SHP77 (cell line): ENCODE data around the gene KBTBD7.
A peak's percentile ranks its signal among the peaks of the same experiment; 100 is the strongest.

Experiments used
- DNase-seq, 2 experiments: peaks; one replicate each; lab custom pipeline; 2025; lab: John Stamatoyannopoulos, UW

Gene KBTBD7, protein sequence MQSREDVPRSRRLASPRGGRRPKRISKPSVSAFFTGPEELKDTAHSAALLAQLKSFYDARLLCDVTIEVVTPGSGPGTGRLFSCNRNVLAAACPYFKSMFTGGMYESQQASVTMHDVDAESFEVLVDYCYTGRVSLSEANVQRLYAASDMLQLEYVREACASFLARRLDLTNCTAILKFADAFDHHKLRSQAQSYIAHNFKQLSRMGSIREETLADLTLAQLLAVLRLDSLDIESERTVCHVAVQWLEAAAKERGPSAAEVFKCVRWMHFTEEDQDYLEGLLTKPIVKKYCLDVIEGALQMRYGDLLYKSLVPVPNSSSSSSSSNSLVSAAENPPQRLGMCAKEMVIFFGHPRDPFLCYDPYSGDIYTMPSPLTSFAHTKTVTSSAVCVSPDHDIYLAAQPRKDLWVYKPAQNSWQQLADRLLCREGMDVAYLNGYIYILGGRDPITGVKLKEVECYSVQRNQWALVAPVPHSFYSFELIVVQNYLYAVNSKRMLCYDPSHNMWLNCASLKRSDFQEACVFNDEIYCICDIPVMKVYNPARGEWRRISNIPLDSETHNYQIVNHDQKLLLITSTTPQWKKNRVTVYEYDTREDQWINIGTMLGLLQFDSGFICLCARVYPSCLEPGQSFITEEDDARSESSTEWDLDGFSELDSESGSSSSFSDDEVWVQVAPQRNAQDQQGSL

DNA sequence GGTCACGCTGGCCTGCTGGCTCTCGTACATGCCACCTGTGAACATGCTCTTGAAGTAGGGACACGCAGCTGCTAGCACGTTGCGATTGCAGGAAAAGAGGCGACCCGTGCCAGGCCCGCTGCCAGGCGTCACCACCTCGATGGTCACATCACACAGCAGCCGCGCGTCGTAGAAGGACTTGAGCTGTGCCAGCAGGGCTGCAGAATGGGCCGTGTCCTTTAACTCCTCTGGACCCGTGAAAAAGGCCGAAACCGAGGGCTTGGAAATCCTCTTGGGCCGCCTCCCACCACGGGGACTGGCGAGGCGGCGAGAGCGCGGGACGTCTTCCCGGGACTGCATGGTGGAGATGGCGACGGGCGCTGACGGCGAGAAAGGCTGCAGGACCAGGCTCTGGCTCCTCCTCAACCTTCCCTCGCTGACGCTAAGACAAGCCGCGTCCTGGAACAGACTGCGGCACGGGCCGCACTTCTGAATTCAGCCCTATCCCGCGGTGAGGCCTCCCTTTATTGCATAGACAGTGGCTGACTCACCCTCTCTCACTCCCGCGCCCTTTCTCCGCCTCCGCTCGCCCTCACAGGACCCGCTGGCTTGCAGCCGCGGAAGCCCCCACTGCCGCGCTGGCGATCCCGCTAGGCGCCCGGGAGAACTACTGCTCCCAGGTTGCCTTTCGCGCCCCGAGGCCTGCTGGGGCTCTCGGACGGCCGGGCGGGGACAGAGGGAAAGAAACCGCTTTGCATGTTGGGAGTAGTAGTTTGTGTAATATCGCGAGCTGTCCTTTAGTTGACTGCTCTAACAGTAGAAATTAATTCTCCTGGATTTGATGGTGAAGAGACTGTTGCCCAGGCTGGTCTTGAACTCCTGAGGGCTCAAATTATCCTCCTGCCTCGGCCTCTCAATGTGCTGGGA lies at the start of gene KBTBD7:
KBTBD7 (minus strand) TSS at position 651 of the 906 bp plus-strand sequence; CDS start at position 339, 312 bp downstream.
- DNase-seq = peak; percentile 89 to 90

DNA sequence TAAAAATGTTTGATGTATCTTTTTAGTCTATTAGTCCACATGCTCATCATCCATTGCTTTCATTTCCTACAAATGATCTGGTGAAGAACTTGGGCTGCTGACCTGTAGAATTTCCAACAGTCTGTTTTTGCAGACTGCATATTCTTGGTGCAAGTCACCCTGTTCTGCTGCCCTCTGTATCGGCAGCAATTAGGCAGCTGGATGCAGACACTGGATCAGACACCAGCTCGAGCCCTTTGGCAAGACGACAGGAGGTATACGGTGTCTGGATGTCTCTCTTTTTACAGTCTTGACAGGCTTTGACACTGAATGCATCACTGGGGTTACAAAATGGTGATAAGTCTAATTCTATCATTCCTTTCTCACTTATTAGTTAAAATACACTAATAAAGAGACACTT lies 47.3 kb upstream of the KBTBD7 start:
- DNase-seq = no peak

- no peak for DNase-seq
These were observed 42.0 kb upstream of the KBTBD7 start for GRCh38 chr13:41236369-41236768.

GRCh38 chr13:41232578-41233480 lies 38.5 kb upstream of the KBTBD7 start:
- DNase-seq = no peak

- DNase-seq = peak in 1 of 2 experiments; percentile 5
These were observed 37.4 kb upstream of the KBTBD7 start for GRCh38 chr13:41231786-41232185.

DNA sequence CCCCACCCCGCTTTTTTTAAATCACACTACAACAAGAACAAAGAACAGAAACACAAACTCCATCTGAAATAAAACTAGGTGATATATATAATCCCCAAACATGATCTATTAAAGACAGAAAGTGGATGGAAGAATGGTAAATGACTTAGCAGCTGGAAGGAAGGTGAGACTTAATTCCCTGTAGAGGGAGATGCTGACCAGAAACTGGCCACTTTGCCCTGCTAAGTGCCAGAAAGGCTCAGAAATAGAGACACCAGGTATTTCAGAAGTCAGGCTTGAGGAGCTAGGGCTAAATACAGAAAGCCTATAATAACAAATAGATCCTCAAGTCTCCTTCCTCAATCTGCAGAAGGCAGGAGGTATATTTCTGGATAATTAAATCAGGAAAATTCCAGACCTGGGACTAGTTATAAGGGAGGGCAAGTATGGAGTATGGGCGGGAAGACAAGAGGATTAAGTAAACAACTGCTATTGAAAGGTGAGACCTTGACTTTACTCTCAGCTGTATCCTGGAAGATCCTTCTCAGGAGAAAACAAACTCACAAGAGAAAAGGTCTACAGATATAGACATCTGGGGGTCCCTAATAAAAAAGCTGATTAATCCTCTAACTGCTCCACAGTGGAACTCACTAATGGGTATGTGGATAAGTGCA lies 36.8 kb upstream of the KBTBD7 start:
- no peak for DNase-seq

DNA sequence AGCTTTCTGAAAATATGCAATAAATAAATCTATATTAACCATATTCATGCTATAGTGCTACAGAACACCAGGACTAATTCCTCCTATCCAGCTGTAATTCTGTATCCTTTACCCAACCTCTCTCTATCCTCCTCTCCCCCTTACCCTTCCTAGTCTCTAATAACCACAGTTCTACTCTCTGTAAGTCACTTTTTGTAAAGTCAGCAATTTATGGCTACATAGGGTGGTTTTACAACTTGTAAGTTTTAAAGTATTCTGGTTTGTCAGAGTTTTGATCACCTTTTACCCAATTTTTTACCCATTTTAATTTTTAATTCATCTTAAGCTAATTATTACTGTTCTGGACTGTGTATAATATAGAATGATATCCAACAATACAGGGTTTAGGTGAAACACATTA lies 35.0 kb upstream of the KBTBD7 start:
- no peak for DNase-seq

DNA sequence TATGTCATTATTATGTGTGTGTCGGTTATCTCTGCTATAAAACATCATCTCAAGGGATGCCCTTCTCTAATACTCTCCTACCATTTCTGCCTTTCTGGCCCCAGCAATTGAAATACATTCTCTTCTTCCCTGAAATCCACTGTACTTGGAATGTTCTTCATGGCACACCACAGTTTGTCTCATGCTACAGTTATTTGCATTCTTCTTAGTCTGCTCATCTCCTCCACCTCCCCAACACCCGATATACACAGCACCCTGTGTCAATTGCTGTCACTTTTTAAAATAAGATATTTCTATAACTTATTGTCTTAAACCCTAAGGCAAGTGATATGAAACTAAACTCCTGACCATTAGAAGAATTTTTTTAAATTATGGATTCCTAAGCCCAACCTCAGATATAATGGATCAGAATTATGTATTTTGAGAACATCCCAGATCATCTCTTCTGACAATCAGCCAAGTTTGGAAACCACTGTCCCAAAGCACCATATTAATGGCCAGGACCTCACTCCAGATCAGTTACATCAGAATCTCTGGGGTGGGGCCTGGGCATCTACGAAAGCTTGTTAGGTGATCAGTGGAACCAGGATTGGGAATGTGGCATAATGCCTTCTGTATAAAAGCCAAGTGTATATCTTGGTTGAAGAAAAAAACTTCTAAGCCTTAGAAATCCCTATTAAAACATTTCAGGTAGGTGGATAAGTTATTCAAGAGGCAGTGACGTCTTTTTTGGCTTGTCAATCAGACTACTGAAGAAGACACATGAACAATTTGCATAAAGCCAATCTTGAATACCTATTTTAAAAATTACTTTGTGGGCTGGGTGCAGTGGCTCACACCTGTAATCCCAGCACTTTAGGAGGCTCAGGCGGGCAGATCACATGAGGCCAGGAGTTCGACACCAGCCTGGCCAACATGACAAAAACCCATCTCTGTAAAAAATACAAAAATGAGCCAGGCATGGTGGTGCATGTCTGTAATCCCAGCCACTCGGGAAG lies 30.0 kb upstream of the KBTBD7 start:
- DNase-seq = no peak

- DNase-seq = peak in 1 of 2 experiments; percentile 5
These were observed 28.0 kb upstream of the KBTBD7 start for GRCh38 chr13:41222259-41222852.

DNA sequence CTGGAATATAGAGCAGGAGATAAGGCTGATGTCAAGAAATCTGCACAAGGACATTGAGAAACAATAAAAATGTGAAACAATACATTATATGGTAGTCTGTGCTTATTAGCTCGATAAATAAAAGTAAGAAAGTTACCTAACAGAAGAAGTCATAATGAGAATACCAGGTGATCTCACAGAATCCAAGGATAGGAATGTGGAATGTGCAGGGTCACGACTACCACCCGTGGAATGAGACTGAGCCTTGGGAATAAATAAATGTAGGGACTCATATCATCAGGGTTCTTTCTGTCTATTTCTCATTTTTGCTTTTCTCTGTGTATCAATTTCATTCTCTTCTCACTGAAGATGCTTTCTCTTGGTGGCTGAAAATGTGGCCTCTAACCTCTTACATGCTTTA lies 26.0 kb upstream of the KBTBD7 start:
- DNase-seq = no peak

DNA sequence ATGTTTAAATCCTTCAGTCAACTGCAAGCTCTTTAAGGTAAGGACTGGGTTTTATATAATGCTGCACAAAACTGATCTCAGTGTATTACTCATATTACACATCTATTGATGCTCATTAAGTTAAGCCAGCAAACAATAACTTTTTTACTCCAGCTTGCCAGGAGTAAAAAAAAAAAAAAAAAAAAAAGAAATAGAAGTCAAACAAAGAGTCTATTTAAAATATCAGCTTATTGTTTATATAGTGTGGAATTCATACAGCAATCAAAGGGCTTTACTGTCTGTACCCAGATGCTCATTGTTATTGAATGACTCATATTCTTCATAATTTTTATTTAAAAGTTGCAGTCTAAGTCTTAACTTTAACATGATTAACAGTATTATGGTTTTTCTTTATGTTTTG lies 21.8 kb upstream of the KBTBD7 start:
- no peak for DNase-seq

GRCh38 chr13:41213919-41214318 lies 19.6 kb upstream of the KBTBD7 start:
- no peak for DNase-seq

DNA sequence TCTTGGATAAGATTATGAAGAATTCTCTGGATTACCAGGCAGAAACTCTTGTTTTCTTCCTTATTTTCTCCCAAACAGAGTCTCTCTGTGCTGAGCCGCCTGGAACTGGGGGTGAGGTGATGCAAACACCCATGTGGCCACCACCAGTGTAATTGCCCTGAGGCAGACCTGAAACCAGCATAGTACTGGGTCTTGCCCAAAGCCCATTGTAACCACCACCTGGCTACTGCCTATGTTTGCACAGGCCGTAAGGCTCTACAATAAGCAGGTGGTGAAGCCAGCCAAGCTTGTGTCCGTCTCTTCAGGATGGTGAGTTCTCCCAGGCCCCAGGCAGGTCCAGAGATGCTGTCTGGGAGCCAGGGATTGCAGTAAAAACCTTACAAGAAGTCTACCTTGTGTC lies 18.9 kb upstream of the KBTBD7 start:
- DNase-seq = peak; percentile 19 to 48

- DNase-seq = no peak
These were observed 18.5 kb upstream of the KBTBD7 start for GRCh38 chr13:41212881-41213280.

DNA sequence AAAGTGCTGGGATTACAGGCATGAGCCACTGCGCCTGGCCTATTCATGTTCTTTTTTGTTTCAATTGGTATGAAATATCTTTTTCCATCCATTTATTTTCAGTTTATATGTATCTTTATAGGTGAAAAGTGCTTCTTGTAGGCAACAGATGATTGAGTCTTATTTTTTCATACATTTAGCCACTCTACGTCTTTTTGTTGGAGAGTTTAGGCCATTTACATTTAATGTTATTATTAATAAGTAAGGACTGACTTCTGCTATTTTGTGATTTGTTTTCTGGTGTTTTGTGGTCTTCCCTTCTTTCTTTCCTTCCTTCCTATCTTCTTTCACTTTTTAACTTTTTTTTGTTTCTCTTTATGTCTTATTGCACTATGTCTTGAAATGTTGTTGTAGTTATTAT lies 16.7 kb upstream of the KBTBD7 start:
- no peak for DNase-seq

- DNase-seq = no peak
These were observed 12.1 kb upstream of the KBTBD7 start for GRCh38 chr13:41206467-41206866.

GRCh38 chr13:41203810-41204209 lies 9.4 kb upstream of the KBTBD7 start:
- DNase-seq = no peak

DNA sequence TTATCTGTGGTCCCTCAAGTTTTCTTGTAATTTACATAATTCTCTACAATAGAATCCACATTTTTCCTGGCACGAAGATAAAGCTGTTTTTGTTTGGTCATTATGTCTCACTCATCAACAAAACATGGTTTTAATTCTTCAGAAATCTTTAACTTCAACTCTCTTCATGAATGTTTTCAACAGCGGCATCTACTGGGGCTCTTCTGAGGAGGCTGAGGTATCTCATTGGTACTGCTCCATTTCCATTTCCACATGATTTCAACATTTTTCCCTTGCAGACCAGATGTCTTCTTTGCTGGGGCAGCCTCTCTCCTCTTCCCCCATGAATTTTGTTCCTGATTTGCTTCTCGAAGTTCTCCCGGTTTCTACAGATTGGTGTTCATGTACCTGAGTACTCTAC lies 5.8 kb upstream of the KBTBD7 start:
- DNase-seq = no peak

- DNase-seq = no peak
These were observed 5.2 kb upstream of the KBTBD7 start for GRCh38 chr13:41199526-41199925.
